22Rv1 (cell line): ENCODE data around the gene KCND2.

Source experiments
- ZFX ChIP-seq: fragments of 450-650 bp; IDR thresholded peaks from 2 replicates; pipeline ENCODE4 v1.6.1; 2017; ENCODE audit warnings: antibody characterized with exemption, borderline replicate concordance
- TF ChIP-seq, protein P1 (sequence below): fragments of 450-650 bp; IDR thresholded peaks from 2 replicates; pipeline ENCODE4 v1.5.1; 2017; ENCODE audit warnings: mild to moderate bottlenecking

DNA sequence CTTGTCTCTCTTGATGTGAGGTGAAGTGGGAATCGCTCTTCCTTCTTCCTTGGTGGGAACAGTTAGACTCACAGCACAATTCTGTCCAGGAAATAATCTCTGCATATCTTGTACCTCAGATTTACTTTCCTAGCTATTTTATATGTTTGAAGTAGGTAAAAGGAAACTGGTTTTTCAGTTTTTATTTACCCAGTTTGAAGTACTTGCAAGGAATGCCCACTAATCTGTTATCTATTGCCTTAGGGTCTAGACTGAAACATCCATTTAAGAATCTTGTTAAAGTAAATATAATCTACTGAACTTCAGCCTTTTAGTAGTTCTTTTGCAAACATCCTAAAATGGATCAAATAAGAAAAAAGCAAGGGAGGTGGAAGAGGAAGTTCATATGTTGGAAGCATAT is 229.8 kb downstream of the KCND2 start:
- TF ChIP-seq, protein P1, sequence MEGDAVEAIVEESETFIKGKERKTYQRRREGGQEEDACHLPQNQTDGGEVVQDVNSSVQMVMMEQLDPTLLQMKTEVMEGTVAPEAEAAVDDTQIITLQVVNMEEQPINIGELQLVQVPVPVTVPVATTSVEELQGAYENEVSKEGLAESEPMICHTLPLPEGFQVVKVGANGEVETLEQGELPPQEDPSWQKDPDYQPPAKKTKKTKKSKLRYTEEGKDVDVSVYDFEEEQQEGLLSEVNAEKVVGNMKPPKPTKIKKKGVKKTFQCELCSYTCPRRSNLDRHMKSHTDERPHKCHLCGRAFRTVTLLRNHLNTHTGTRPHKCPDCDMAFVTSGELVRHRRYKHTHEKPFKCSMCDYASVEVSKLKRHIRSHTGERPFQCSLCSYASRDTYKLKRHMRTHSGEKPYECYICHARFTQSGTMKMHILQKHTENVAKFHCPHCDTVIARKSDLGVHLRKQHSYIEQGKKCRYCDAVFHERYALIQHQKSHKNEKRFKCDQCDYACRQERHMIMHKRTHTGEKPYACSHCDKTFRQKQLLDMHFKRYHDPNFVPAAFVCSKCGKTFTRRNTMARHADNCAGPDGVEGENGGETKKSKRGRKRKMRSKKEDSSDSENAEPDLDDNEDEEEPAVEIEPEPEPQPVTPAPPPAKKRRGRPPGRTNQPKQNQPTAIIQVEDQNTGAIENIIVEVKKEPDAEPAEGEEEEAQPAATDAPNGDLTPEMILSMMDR: no peak
- no peak for TF ChIP-seq ZFX
